ENCODE data around the gene ZNF683.
"Not testable (repeated sequence)": the region's sequence is repeated elsewhere in the genome, so short reads cannot be mapped to it uniquely, and the experiment has no call there.

GRCh38 chr1:26374361-26374760, 1.8 kb upstream of the ZNF683 start:
- TF ChIP-seq CTCF, POLR2A (IDR thresholded peaks at IDR 0.05): not testable (repeated sequence)

All from right lobe of liver (tissue), 4 donors.